CD4-positive, alpha-beta T cell (primary cell): ENCODE data around the gene KIF26B. TPM values are rescaled to one million over a fixed set of nuclear protein-coding genes. Genes with fewer than 3 reads are reported as not detected.

Experiments used
- ATAC-seq: fragments of 200-7000 bp; cut with Tn5 transposase; one replicate; pipeline ENCODE4 v1.10.0; 2022; ENCODE audit warnings: mild to moderate bottlenecking; ENCODE audit not compliant: poor library complexity
- CTCF ChIA-PET: fragments of 350-600 bp; sonication (Branson Sonifier 250); formaldehyde crosslinking; loops from one replicate; lab custom pipeline; 2021; ENCODE audit warnings: antibody characterized with exemption, inconsistent platforms; lab: Charles Lee
- POLR2A ChIA-PET: fragments of 350-600 bp; sonication (Branson Sonifier 250); formaldehyde crosslinking; loops from one replicate; lab custom pipeline; 2021; ENCODE audit warnings: antibody characterized with exemption, inconsistent platforms; lab: Charles Lee
- DNase-seq, 14 experiments: peaks; one replicate each; pipeline ENCODE4 v3.0.0-alpha.2; 2013 to 2020; ENCODE audit warnings: mixed read lengths in 2 of 14
- H3K27ac ChIP-seq, 2 donors: one replicate each; pipeline versions ENCODE4 v1.5.1 to v1.7.0; 2013; ENCODE audit warnings: low read length in 2 of 2, low read depth in 1 of 2, mild to moderate bottlenecking in 1 of 2
- H3K27me3 ChIP-seq, 2 experiments: 1 replicate in 1 of 2; 2 replicates in 1 of 2; pipeline versions ENCODE4 v1.6.1 to v1.7.0; 2013; ENCODE audit warnings: low read length in 2 of 2, control low read depth in 1 of 2, mild to moderate bottlenecking in 1 of 2, moderate library complexity in 1 of 2; ENCODE audit not compliant: insufficient read depth in 2 of 2, control insufficient read depth in 1 of 2
- H3K36me3 ChIP-seq: one replicate; pipeline ENCODE4 v1.6.1; 2013; ENCODE audit warnings: low read length, control low read depth; ENCODE audit not compliant: insufficient read depth
- H3K4me1 ChIP-seq: one replicate; pipeline ENCODE4 v1.6.1; 2013; ENCODE audit warnings: low read length, control low read depth; ENCODE audit not compliant: insufficient read depth
- H3K4me3 ChIP-seq: one replicate; pipeline ENCODE4 v1.5.1; 2013; ENCODE audit warnings: mild to moderate bottlenecking, low read length, moderate library complexity
- H3K9me3 ChIP-seq, 2 experiments: 1 replicate in 1 of 2; 2 replicates in 1 of 2; pipeline versions ENCODE4 v1.6.1 to v1.7.0; 2013; ENCODE audit warnings: low read length in 2 of 2, mild to moderate bottlenecking in 2 of 2, control low read depth in 1 of 2, moderate library complexity in 1 of 2; ENCODE audit not compliant: control insufficient read depth in 1 of 2, insufficient read depth in 1 of 2
- H3K27ac Mint-ChIP-seq: one replicate; pipeline ENCODE4 v1.8.0; 2020; ENCODE audit warnings: mixed read lengths
- H3K27me3 Mint-ChIP-seq: one replicate; pipeline ENCODE4 v1.8.0; 2021; ENCODE audit warnings: mixed read lengths
- H3K36me3 Mint-ChIP-seq: one replicate; pipeline ENCODE4 v1.8.0; 2021; ENCODE audit warnings: low read depth, mixed read lengths
- H3K4me1 Mint-ChIP-seq: one replicate; pipeline ENCODE4 v1.8.0; 2021; ENCODE audit warnings: low read depth, mixed read lengths
- H3K4me3 Mint-ChIP-seq: one replicate; pipeline ENCODE4 v1.8.0; 2020; ENCODE audit warnings: mild to moderate bottlenecking, mixed read lengths
- H3K9me3 Mint-ChIP-seq: one replicate; pipeline ENCODE4 v1.8.0; 2020; ENCODE audit warnings: mixed read lengths
- CTCF ChIP-seq: fragments of 200-600 bp; IDR thresholded peaks from one replicate; pipeline ENCODE4 v1.8.0; 2022; ENCODE audit warnings: antibody characterized with exemption, mild to moderate bottlenecking
- intact Hi-C, 2 experiments: fragments of 100-400 bp; cut with DNase I in 1 of 2; cut with micrococcal nuclease in 1 of 2; formaldehyde crosslinking; loops; one replicate each; pipeline versions ENCODE4 v1.15.1 to v1.9.0; 2023 to 2025; cut with DNase I, micrococcal nuclease
- total RNA-seq, 174 experiments: library from RNA in 2 of 174; stranded (reverse) in 2 of 174; gene quantifications; one replicate each; pipeline ENCODE4 v1.2.3 and lab custom pipeline; 2021 to 2026

Gene KIF26B
- total RNA-seq, 2 experiments from 2014 or later, result 0.03 TPM; not detected in 1

GRCh38 chr1:245330951-245331350, 176.2 kb downstream of the KIF26B start:
- no peak overlapping the region for H3K27ac Mint-ChIP-seq
- intact Hi-C loops, result no loop called here
- no peak overlapping the region for H3K4me3 Mint-ChIP-seq
- peaks cover 5% of the 10 kb centered on the region for H3K4me1 Mint-ChIP-seq
- POLR2A ChIA-PET, result no interaction called here
- no peaks in the 10 kb centered on the region for H3K36me3 Mint-ChIP-seq
- TF ChIP-seq CTCF, result no peak
- Histone ChIP-seq H3K4me3 (no peak overlapping the region), H3K27ac (no peak overlapping the region), H3K9me3 (peaks cover 0 to 3% of the 10 kb centered on the region in 2 experiments), H3K4me1 (no peaks in the 10 kb centered on the region), H3K36me3 (no peaks in the 10 kb centered on the region), H3K27me3 (no peaks in the 10 kb centered on the region)
- no peaks in the 10 kb centered on the region for H3K9me3 Mint-ChIP-seq
- H3K27me3 Mint-ChIP-seq, result no peaks in the 10 kb centered on the region
- DNase-seq (no peak), ATAC-seq (no peak)
- CTCF ChIA-PET, result no interaction called here

DNA sequence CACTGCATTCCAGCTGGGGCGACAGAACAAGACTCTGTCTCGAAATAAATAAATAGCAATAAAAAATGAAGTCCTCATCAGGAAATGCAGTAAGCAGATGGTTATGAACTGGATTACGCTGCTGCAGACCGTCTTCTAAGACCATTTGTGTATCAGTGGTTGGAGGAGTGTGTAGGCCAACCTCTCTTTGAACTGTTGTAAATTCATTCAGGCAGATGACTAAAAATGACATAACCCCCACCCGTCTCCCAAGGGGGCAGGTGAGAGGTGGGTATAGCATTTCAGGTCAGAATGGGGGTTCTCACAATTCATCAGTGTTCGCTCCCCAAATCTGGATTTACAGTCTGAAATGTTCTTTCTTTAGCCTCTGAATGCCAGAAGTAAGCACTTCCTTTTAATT, 177.3 kb downstream of the KIF26B start:
- no peak for DNase-seq
- ChIA-PET CTCF (no interaction called here), POLR2A (no interaction called here)
- Mint-ChIP-seq H3K4me3 (no peak overlapping the region), H3K27ac (no peak overlapping the region), H3K27me3 (no peaks in the 10 kb centered on the region), H3K9me3 (no peaks in the 10 kb centered on the region), H3K4me1 (peaks cover 14% of the 10 kb centered on the region), H3K36me3 (no peaks in the 10 kb centered on the region)
- Histone ChIP-seq H3K36me3 (no peaks in the 10 kb centered on the region), H3K9me3 (no peaks in the 10 kb centered on the region), H3K27me3 (no peaks in the 10 kb centered on the region), H3K27ac (no peak overlapping the region), H3K4me3 (no peak overlapping the region), H3K4me1 (no peaks in the 10 kb centered on the region)
- no peak for ATAC-seq
- no peak for TF ChIP-seq CTCF
- intact Hi-C loops, result no loop called here

DNA sequence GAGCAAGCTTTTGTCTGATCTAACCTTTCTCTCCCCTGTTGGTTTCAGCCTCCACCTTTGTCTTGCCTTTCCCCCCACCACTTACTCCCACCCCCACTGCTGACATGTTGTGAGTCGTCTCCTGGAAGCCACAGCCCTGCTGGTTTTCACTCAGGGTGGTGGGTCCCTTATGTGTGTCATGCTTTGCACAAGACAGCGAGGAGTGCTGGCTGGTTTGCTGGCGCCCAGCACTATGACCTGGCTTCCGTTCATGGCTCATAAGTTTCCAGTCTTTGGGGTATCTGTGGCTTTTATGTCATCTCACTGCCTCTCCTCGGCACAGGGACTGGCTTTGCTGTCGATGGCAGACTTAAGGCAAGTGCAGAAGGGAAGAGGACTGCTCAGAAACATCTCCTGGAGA, 177.7 kb downstream of the KIF26B start:
- Histone ChIP-seq H3K27ac (no peak overlapping the region), H3K36me3 (no peaks in the 10 kb centered on the region), H3K4me3 (no peak overlapping the region), H3K27me3 (no peaks in the 10 kb centered on the region), H3K4me1 (no peaks in the 10 kb centered on the region), H3K9me3 (no peaks in the 10 kb centered on the region)
- H3K36me3 Mint-ChIP-seq, result no peaks in the 10 kb centered on the region
- DNase-seq (no peak), ATAC-seq (no peak)
- H3K4me1 Mint-ChIP-seq, result peaks cover 14% of the 10 kb centered on the region
- POLR2A ChIA-PET, result no interaction called here
- no peak overlapping the region for H3K4me3 Mint-ChIP-seq
- no peaks in the 10 kb centered on the region for H3K9me3 Mint-ChIP-seq
- TF ChIP-seq CTCF, result no peak
- H3K27ac Mint-ChIP-seq, result no peak overlapping the region
- intact Hi-C loops, result no loop called here
- no peaks in the 10 kb centered on the region for H3K27me3 Mint-ChIP-seq
- CTCF ChIA-PET, result no interaction called here
